Gastroesophageal sphincter (tissue), 4 donors: ENCODE measurements around the gene PDRG1. TPM values are rescaled to one million over a fixed set of nuclear protein-coding genes. Genes with fewer than 3 reads are reported as not detected.

Source experiments
- ATAC-seq: fragments of 150-250 bp; one replicate; pipeline ENCODE4 v1.9.1; 2016; ENCODE audit warnings: mild to moderate bottlenecking, moderate library complexity
- H3K27ac ChIP-seq, 4 donors: fragments of 200-600 bp; sonication (generic) in 3 of 4; 1 replicate in 3 of 4; 2 replicates in 1 of 4; pipeline ENCODE4 v1.5.1; 2016 to 2019
- H3K27me3 ChIP-seq: fragments of 200-600 bp; sonication (generic); one replicate; pipeline ENCODE4 v1.5.1; 2019
- H3K36me3 ChIP-seq, 2 donors: fragments of 200-600 bp; sonication (generic); one replicate each; pipeline ENCODE4 v1.5.1; 2019; ENCODE audit warnings: control low read depth in 1 of 2
- H3K4me1 ChIP-seq, 3 donors: fragments of 200-600 bp; sonication (generic); 1 replicate in 2 of 3; 2 replicates in 1 of 3; pipeline ENCODE4 v1.5.1; 2016 to 2019; ENCODE audit warnings: control low read depth in 2 of 3
- H3K4me3 ChIP-seq, 2 donors: fragments of 200-600 bp; sonication (generic); one replicate each; pipeline ENCODE4 v1.5.1; 2019; ENCODE audit warnings: mild to moderate bottlenecking in 1 of 2, moderate library complexity in 1 of 2
- H3K9me3 ChIP-seq, 3 donors: fragments of 200-600 bp; sonication (generic); one replicate each; pipeline ENCODE4 v1.5.1; 2017 to 2019; ENCODE audit warnings: control low read depth in 2 of 3
- EP300 ChIP-seq: sonication (generic); formaldehyde crosslinking; IDR thresholded peaks from one replicate; pipeline ENCODE4 v1.6.1; 2017; ENCODE audit warnings: antibody characterized with exemption, mild to moderate bottlenecking
- POLR2A ChIP-seq, 2 donors: fragments of 450-650 bp; IDR thresholded peaks; one replicate each; pipeline ENCODE4 v1.6.1; 2017; ENCODE audit warnings: antibody characterized with exemption in 2 of 2, mild to moderate bottlenecking in 2 of 2, moderate library complexity in 1 of 2
- POLR2AphosphoS5 ChIP-seq: sonication (generic); formaldehyde crosslinking; IDR thresholded peaks from one replicate; pipeline ENCODE4 v1.6.1; 2017; ENCODE audit warnings: antibody characterized with exemption
- WGBS, 2 donors: methylation state at CpG; one replicate each; pipeline ENCODE4 v1.1.5; 2018; ENCODE audit warnings: low coverage in 1 of 2; 5-methylcytosine and 5-hydroxymethylcytosine counted together
- total RNA-seq, 4 donors: library from RNA; depleted of rRNA; stranded (reverse); fragments of >200 nt; gene quantifications; one replicate each; pipeline ENCODE4 v1.1.0, GENCODE V29; 2016
- TF ChIP-seq, protein P1 (sequence below), 4 experiments: fragments of 200-600 bp in 2 of 4; fragments of 450-650 bp in 2 of 4; sonication (generic) in 1 of 4; IDR thresholded peaks; one replicate each; pipeline ENCODE4 v1.5.1; 2017 to 2019; ENCODE audit warnings: antibody characterized with exemption in 4 of 4, mild to moderate bottlenecking in 2 of 4, moderate library complexity in 2 of 4

PDRG1 gene
- total RNA-seq, 4 donors from 2014 or later = 10.5 to 11.2 (median 11.0) TPM

DNA sequence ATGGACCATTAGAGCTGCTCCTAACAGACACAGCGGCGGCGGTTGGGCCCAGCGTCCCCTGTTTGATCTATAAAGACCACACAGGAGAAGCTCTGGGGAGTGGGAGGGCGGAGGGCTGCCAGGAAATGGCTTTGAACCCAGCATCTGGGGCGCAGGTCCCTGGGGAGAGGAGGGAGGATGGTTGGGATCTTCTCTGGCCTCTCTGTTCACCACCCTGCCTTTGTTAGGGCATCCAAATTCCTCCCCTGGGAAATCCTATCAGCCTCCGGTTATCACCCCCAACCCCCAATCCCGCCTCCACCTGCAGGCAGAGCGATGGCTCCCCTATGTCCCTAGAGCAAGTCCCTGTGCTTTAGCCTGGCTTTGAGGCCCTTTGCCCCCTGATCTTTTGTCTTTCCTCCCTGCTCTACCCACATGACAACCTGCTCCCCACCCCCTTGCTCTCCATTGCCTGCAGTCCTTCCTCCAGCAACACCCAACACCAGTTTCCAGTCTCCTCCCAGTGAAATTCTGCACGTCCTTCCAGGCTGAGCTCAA is 23.2 kb upstream of the PDRG1 start:
- Histone ChIP-seq H3K9me3 (no peaks in the 10 kb centered on the region), H3K4me3 (no peak overlapping the region), H3K27ac (no peak overlapping the region), H3K27me3 (peaks cover 79% of the 10 kb centered on the region), H3K36me3 (no peaks in the 10 kb centered on the region), H3K4me1 (no peaks in the 10 kb centered on the region)
- TF ChIP-seq POLR2A (IDR thresholded peaks at IDR 0.05) (no peak), POLR2AphosphoS5 (no peak)
- WGBS, 2 donors = 0 to 21% methylated on average over 1 to 4 of the region's 10 CpGs
- no peak for ATAC-seq

DNA sequence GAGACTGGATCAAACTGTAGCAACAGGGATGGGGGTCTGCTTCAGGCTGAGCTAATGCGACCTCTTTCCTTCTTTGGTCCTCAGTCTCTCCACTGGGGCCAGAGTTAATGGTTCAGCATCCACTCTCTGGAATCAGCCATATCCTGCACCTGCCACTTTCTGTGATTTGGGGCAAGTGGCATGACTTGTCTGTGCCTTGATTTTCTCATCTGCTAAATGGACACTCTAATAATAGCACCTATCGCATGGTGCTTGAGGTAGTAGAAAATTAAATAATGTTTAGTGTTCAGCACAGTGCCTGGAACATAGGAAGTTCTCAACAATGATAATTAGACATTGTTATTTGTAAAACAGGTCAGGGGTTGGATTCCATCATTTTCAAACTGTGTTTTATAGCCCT is 22.4 kb upstream of the PDRG1 start:
- H3K27me3 ChIP-seq = peaks cover 79% of the 10 kb centered on the region
- ATAC-seq = no peak
- H3K4me3 ChIP-seq = no peak overlapping the region
- H3K9me3 ChIP-seq = no peaks in the 10 kb centered on the region
- H3K27ac ChIP-seq = no peak overlapping the region
- TF ChIP-seq POLR2A (IDR thresholded peaks at IDR 0.05) (no peak), POLR2AphosphoS5 (no peak), EP300 (no peak)
- TF ChIP-seq, protein P1, sequence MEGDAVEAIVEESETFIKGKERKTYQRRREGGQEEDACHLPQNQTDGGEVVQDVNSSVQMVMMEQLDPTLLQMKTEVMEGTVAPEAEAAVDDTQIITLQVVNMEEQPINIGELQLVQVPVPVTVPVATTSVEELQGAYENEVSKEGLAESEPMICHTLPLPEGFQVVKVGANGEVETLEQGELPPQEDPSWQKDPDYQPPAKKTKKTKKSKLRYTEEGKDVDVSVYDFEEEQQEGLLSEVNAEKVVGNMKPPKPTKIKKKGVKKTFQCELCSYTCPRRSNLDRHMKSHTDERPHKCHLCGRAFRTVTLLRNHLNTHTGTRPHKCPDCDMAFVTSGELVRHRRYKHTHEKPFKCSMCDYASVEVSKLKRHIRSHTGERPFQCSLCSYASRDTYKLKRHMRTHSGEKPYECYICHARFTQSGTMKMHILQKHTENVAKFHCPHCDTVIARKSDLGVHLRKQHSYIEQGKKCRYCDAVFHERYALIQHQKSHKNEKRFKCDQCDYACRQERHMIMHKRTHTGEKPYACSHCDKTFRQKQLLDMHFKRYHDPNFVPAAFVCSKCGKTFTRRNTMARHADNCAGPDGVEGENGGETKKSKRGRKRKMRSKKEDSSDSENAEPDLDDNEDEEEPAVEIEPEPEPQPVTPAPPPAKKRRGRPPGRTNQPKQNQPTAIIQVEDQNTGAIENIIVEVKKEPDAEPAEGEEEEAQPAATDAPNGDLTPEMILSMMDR (IDR thresholded peaks at IDR 0.05) = no peak
- H3K4me1 ChIP-seq = no peaks in the 10 kb centered on the region
- no peaks in the 10 kb centered on the region for H3K36me3 ChIP-seq
- WGBS, 2 donors = 60 to 83% methylated on average over 1 to 2 of the region's 2 CpGs

DNA sequence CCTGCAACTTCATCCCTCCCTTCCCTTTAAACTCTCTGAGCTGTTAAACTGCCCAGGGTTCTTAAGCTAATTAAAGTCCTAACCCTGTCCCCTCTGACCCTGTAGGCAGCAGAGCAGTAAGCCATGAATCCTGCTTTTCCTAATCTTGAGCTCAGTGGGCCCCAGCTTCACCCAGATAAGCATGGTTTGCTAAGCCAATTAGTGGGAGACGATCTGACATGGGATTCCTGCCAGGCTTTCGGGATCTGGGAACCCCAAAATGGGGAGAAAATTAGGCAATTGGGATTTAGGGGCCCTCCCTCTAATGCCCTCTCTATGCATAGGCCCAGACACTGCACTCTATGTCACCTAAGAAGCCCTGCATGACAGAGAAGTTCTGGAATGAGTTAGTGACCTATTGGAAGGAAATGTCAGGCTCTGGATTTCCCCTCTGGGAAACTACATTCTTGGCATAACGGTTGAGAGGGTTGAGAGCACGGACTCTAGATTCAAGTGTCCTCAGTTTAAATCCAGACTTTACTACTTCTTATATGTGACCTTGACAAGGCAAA is 20.7 kb upstream of the PDRG1 start:
- Histone ChIP-seq H3K4me3 (no peak overlapping the region), H3K36me3 (no peaks in the 10 kb centered on the region), H3K4me1 (peaks cover 0 to 3% (median 0%) of the 10 kb centered on the region in 3 donors), H3K9me3 (no peaks in the 10 kb centered on the region), H3K27ac (no peak overlapping the region), H3K27me3 (peaks cover 86% of the 10 kb centered on the region)
- 13 to 55% methylated on average over 2 to 4 of the region's 4 CpGs for WGBS, 2 donors
- ATAC-seq = no peak
- no peak for TF ChIP-seq EP300
- no peak for TF ChIP-seq POLR2AphosphoS5
- TF ChIP-seq, protein P1 (IDR thresholded peaks at IDR 0.05) = no peak
- no peak for TF ChIP-seq POLR2A (IDR thresholded peaks at IDR 0.05)

DNA sequence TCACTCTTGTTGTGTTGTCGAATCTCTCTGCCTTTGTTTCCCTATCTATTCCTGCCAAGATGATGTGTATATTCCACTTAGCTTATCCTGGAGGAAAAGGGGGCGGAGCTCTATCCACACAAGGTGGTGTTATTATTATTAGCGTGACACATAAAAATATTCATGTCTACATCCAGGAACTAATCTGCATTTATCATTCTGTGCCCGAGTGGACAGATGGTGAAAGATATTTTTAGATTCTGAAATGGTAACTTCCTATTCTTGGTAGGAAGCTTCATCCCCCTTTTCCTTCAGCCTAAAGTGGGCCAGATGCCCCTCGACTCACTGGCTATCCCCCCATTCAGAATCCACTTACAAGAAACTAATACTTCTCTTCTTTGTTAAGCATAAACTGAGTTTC is 18.1 kb upstream of the PDRG1 start:
- H3K36me3 ChIP-seq = no peaks in the 10 kb centered on the region
- no peak overlapping the region for H3K4me3 ChIP-seq
- H3K4me1 ChIP-seq = peaks cover 0 to 3% (median 0%) of the 10 kb centered on the region in 3 donors
- H3K27ac ChIP-seq = no peak overlapping the region
- no peak for ATAC-seq
- 59 to 62% methylated on average over 3 to 5 of the region's 5 CpGs for WGBS, 2 donors
- H3K27me3 ChIP-seq = peaks cover 89% of the 10 kb centered on the region
- no peak for TF ChIP-seq POLR2A (IDR thresholded peaks at IDR 0.05)
- no peak for TF ChIP-seq EP300
- TF ChIP-seq, protein P1 (IDR thresholded peaks at IDR 0.05) = no peak
- no peak for TF ChIP-seq POLR2AphosphoS5
- no peaks in the 10 kb centered on the region for H3K9me3 ChIP-seq

DNA sequence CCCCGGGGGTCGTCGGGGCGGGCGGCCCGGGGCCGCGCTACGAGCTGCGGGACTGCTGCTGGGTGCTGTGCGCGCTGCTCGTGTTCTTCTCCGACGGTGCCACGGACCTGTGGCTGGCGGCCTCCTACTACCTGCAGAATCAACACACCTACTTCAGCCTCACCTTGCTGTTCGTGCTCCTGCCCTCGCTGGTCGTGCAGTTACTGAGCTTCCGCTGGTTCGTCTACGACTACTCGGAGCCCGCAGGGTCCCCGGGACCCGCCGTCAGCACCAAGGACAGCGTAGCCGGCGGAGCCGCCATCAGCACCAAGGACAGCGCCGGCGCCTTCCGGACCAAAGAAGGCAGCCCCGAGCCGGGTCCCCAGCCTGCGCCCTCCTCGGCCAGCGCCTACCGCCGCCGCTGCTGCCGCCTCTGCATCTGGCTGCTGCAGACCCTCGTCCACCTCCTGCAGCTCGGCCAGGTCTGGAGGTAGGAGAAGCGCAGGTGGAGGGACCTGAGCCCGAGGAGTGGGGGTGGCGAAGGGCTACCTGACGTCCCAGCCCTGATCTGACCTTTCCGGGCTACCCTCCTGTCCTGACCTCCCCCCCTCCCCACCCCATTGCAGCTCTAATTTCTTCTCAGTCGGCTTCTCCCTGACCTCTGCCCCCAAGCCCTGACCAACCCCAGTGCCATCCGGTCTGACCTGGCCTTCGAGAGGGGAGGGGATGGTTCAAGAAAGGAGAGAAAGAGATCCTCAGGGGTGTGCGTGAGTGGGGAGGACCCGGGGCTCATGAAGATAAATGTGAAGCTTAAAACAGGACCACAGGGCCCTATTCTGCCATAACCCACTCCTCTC is 16.7 kb upstream of the PDRG1 start:
- Histone ChIP-seq H3K27ac (no peak overlapping the region), H3K27me3 (peaks cover 86% of the 10 kb centered on the region), H3K36me3 (no peaks in the 10 kb centered on the region), H3K4me3 (peak overlapping the region in 1 of 2 donors; percentile 16), H3K9me3 (no peaks in the 10 kb centered on the region), H3K4me1 (peaks cover 0 to 3% (median 0%) of the 10 kb centered on the region in 3 donors)
- TF ChIP-seq EP300 (no peak), POLR2AphosphoS5 (no peak), POLR2A (IDR thresholded peaks at IDR 0.05) (no peak)
- TF ChIP-seq, protein P1 (IDR thresholded peaks at IDR 0.05) = no peak
- WGBS, 2 donors = 0 to 3% methylated on average over 2 to 7 of the region's 57 CpGs
- ATAC-seq = peak; percentile 82
